ENCODE results near the gene APLP2.
"Not testable (repeated sequence)": the region's sequence is repeated elsewhere in the genome, so short reads cannot be mapped to it uniquely, and the experiment has no call there.

Gene APLP2

DNA sequence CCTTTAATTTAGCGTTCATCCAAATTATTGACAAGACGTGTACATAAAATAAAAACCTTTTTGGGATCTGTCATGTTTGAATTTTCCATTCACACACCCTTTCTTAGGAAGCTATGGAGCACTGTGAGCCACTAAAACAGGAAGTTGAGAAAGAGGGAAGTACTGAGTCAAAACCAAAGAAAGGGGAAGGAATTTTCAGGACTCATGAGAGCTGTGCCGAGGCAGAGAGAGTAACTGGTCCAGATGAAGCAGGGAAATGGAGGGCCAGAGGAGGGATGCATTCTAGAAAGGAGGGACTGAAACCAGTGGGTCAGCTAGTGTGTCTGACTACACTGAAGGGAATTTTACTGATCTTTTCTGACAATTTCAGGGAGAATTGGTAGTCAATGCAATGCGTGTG, 24.9 kb downstream of the APLP2 start:
- no peak for DNase-seq

- no peak for DNase-seq
Observed at GRCh38 chr11:130095326-130095725, 25.6 kb downstream of the APLP2 start.

GRCh38 chr11:130096042-130096441, 26.3 kb downstream of the APLP2 start:
- DNase-seq: no peak

DNA sequence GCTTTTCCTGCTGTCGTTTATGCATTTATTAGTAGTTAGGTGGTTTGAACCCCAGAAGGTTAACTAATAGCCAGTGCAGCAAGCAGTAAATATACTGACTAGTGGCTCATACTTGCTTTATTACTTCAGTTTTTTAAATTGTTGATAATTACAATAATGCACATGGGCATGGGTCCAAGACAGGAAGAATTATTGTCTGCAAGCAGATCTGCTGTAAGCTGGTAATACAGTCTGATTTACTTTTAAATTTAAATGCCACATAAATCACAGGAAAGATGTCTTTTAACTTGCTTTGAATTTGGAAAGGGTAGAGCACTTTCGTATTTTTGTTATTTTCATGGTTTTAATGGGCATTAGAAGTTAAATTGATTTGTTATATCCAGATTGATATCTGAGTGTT, 27.1 kb downstream of the APLP2 start:
- no peak for DNase-seq

GRCh38 chr11:130097285-130097684, 27.6 kb downstream of the APLP2 start:
- DNase-seq: no peak

DNA sequence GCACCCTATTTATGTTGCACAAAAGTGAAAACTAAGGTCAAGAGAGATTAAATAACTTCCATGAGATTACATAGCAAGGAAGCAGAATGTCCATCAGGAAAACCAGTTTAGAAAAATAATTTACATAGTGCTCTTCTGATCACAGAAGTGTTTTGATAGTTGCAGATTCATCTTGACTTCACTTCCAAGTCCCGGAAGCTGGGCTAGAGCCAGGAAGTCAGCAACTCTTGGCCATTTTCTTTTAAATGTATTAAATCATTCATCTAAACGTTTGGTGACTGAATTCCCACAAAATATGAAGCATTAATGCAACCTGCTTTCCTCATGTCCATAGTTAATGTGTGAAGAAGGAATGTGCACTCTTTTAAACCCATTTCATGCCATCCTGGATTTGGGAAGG, 29.7 kb downstream of the APLP2 start:
- DNase-seq: no peak

- DNase-seq: no peak
Observed at GRCh38 chr11:130100381-130101095, 30.8 kb downstream of the APLP2 start.

GRCh38 chr11:130101661-130102060, 32.0 kb downstream of the APLP2 start:
- DNase-seq: no peak

DNA sequence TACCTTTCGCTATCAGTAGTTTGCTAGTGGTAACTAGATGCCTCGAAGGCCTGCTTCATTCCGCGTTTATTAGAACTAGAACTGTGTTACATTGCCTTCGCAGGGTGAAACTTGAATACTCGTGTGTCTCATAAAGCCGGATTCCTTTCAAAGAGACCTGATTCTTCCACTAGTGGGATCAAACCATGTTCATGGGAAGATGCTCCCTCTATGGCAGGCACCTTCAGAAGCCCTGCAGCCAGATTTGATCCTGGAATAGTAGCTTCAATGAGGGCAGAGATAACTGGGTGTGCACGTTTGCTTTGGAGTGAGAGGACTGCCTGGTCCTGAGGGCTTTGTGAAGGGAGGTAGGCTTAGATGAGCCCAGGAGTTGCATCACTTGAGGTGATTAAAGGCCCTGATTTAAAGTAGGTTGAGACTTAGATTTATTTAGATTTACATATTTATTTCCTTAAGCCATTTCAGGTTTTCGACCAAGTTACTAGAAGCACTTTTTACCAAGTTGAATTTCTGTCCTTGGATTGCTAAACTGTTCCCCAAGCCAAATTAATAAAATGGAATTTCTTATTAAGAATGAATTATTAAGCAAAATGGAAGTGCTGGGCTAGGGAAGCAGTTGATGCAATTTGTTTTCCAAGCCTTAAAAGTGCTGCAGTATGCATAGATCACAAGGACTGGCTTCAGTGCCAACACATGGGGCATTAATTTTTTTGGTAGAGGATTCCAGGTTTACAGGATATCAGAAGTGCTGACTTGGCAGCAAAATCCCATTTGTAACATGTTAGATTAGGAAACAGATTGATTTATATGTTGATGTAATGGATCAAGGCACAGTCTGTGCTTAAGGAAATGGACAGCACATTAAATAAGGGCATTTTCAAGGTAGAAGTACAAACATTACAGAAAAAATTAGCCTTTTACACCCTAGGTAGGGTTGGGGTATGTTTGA, 32.9 kb downstream of the APLP2 start:
- DNase-seq: no peak

DNA sequence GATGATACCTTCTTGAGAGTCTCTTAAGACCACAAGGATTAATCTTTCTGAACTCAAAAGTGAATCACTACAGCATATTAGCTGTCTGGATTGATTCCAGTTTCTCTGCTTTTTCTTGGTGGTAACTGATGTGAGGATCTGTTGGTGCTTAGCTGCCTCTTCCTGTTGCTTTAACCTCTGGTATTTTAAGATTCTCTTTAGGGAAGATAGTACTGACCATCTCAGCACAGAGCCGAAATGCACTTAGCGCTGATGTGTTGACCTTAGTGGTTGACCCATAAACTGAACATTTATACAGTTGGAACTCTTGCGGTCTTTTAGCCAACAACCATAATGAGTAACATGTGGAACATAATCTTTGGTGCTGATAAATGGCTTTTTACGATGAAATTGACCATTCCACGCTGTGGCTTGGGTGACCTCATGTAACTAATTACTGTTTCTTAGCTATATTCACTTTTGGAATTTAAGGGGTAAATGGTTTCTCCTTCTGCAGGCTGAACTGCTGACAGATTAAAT, 33.7 kb downstream of the APLP2 start:
- DNase-seq: peak; percentile 21

DNA sequence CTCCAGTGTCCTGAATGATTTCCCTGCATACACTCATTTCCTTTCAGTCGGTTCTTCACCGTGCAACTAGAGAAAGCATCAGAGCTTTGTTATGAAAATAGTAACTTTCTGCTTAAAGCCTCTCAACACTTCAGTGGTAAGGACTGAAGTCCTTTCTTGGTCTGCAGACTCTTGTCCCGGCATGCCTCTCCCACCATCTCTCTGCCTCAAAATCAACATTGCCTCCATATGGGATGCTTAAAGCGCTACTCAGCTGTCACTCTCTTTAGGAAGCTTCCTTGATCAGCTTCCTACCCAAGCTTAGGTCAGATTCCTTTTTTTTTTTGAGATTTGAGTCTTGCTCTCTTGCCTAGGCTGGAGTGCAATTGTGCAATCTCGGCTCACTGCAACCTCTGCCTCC, 36.7 kb downstream of the APLP2 start:
- DNase-seq: no peak

DNA sequence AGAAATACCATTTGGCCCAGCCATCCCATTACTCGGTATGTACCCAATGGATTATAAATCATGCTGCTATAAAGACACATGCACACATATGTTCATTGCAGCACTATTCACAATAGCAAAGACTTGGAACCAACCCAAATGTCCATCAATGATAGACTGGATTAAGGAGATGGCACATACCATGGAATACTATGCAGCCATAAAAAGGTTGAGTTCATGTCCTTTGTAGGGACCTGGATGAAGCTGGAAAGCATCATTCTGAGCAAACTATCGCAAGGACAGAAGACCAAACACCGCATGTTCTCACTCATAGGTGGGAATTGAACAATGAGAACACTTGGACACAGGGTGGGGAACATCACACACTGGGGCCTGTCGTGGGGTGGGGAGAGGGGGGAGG, 39.0 kb downstream of the APLP2 start:
- DNase-seq: not testable (repeated sequence)

DNA sequence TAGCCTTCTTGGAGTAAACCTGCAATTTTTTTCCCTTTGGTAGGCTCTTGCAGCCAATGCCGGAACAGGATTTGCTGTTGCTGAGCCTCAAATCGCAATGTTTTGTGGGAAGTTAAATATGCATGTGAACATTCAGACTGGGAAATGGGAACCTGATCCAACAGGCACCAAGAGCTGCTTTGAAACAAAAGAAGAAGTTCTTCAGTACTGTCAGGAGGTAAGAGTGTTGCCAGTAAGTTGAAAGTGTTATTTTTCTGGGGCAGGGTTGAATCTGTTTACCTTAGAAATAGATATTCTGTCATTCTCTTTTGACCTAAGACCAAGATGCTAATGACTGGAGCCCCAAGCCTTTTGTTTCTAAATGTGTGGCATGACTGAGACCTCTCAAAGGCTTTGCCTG, 39.7 kb downstream of the APLP2 start:
- DNase-seq: no peak

DNA sequence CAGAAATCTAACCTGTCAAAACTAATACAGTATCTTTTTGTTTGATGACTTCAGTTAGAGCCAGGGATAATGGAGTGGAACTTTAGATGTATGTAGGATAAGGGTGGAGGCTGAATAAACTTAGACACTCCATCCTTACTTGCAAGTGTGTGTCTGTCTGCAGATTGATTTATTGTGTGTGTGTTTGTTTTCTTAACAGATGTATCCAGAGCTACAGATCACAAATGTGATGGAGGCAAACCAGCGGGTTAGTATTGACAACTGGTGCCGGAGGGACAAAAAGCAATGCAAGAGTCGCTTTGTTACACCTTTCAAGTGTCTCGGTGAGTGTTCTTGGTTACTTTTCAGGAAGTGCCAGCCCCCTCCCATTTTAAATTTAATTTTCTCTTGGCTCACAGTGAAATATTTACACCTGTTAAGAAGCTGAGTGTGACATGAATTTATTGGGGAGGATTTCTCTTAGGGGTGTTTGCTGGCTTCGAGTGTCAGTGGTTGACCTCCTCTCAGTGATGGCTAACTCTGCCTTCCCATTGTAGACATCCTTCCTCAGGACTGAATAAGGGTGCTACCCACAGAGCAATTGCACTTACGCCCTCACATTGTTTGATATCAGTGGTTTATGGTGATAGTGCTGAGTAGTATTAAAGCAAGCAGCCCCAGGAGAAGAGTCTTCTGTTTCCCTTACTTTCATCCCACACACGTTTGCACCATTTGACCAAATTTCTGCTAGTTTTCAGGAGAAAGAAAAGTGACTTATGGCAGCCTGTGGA, 40.8 kb downstream of the APLP2 start:
- DNase-seq: no peak

DNA sequence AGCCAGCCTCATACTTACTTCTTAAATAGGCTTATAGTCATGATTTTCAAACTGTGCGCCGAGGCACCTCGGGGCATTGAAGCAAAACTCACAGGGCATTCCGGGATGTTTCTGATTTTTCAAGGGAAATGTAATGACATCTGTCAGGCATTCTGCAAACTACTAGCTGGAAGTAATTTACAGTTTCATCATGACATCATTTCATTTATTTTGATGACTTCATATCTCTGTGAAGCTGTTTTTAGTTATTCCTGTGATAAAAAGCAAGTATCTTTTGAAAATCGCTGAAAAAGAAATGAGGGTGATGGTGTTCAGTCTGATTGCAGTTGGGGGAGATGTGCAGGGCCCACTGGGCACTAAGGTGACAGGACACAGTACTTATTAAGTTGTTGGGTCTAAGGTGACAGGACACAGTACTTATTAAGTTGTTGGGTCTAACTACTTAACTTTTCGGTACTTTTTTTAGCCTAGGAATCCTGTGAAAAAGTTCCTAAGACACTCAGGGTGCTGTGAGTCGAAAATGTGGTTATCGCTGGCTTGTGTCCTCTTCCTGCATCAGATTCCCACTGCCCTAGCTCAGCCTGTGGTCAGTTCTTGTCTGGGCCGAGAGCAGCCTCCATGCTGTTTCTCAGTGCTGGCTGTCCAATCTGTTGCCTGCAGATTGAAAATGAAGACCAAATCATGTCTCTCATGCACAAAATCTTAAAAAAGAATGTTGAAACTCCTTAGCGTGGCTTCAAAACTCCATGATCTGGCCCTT, 42.6 kb downstream of the APLP2 start:
- no peak for DNase-seq

DNA sequence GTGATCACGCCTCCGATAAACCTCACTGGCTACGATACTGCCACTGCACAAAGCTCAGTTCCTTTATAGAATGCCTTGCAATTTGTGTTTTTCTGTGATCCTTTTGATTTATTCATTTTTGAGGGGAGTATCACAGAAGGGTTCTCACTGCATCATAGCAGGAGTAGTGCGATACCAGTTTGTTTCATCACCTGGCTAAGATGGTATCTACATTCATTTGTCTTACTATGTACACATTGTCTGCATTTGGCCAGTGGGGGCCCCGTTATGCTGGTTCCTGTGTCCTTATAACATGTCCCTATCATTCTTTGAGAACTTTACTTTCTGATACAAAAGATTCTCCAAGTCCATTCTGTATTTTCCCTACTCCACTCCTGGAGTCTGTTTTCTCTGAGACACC, 44.6 kb downstream of the APLP2 start:
- no peak for DNase-seq

- no peak for DNase-seq
Observed at GRCh38 chr11:130114726-130115125, 45.0 kb downstream of the APLP2 start.

GRCh38 chr11:130115218-130115617, 45.5 kb downstream of the APLP2 start:
- no peak for DNase-seq

DNA sequence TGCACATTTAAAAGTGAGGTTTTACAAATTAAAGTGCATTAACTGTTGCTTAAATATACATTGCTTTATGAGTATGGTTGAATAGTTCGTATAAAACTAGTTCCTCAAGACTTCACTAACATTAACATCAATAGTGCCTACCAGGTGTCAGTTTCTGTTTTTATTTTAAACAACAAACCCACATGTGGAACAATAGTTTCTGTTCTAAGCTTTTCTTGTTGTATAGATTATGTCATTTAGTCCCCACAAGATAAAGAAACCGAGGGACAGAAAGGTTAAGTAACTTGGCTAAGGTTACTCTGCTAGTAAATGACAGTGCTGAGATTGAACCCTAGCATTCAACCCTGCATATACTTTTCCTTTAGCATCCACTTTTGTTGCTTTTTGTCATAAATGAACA, 48.5 kb downstream of the APLP2 start:
- no peak for DNase-seq

DNA sequence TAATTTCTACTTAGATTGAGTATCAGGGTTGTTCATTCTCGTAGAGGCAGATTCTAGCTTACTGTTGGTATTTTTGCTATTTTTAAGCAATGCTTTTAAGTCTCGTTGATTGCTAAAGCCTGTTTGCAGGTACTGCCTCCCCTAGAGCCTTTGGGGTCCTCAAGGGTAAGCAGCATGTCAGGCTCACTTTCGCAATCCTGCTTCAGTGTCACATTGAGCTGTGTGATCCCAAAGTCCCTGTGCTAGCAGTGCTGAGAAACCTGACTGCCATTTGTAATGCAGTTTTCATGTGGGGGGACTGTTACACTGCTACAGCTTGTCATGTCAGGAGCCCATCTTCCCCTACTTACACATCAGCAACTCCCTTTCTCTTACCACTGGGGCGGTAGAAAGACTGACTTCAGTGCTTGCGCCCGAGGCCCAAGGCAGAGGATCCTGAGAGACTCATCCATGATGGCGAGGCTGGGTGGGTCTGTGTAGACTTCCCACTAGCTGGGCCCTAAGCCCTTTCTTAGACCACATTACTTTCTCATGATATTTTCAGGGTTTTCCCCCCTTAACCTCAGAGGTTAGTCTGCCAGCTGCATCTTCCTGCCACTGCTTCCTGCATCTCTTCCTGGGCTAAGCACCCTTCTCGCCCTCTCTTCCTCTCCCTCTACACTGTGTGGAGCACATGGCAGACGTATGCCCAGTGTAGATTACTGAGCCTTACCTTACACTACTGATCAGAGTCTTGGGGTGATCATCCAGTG, 49.1 kb downstream of the APLP2 start:
- no peak for DNase-seq

DNA sequence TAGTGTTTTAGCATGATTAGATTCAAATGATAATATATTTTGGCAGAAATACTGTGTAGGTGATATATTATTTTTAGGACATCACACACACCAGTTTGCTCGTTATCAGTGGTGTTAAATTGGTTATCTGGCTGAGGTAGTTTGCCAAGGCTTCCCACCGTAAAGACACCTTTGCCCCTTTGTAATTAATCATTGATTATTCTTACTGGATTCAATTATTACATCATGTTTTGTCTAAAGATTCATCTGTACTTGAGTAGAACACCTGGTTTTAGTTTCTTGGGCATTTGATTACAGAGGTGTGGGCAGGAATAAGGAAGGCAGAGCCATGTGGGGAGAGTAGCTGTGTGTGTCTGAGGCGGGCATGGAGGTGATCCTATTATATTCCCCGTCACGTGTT, 50.4 kb downstream of the APLP2 start:
- DNase-seq: no peak

Measured in retina (tissue), 1 donor.